HG02938 (cell line): Measurements from ENCODE around the gene FIBP.
A peak's percentile ranks its signal among the peaks of the same experiment; 100 is the strongest.

ENCODE experiments used
- ATAC-seq: cut with Tn5 transposase; IDR thresholded peaks from one replicate; pipeline ENCODE4 v1.9.1; 2021; ENCODE audit warnings: mild to moderate bottlenecking, moderate library complexity; ENCODE audit not compliant: unreplicated experiment

Gene FIBP

GRCh38 chr11:65891219-65892136 lies 3.2 kb upstream of the FIBP start:
- ATAC-seq: no peak

DNA sequence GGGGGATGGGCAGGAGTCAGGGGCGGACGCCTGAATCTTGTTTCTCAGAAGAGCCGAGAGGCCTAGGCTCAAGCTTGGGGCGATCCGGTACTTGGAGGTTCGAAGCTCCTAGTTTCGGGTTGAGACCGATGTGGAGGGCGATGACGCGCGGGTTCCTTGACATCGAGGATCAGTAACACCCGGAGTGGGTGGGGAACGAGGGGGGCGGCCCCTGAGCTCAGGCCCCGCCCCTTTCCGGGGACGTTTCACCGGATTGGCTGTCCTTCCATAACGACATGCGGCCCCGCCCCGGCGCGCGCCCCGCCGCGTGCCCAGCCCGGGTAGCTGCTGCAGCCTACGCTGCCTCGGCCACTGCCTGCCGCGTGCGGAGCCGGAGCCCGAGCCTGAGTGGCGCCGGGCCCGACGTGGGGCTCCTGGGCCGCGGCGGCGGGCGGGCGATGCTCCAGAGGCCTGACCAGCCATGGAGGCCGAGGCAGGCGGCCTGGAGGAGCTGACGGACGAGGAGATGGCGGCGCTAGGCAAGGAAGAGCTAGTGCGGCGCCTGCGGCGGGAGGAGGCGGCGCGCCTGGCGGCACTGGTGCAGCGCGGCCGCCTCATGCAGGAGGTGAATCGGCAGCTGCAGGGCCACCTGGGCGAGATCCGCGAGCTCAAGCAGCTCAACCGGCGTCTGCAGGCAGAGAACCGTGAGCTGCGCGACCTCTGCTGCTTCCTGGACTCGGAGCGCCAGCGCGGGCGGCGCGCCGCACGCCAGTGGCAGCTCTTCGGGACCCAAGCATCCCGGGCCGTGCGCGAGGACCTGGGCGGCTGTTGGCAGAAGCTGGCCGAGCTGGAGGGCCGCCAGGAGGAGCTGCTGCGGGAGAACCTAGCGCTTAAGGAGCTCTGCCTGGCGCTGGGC lies 2.3 kb upstream of the FIBP start, which contains the start of gene CCDC85B:
Gene CCDC85B, plus strand, starts transcription at position 350 of the 895 bp plus-strand sequence. Its CDS starts 111 bp downstream, at position 461.
- ATAC-seq: peak; percentile 37

GRCh38 chr11:65887723-65888162 lies 528 bp downstream of the FIBP start:
- ATAC-seq: no peak

DNA sequence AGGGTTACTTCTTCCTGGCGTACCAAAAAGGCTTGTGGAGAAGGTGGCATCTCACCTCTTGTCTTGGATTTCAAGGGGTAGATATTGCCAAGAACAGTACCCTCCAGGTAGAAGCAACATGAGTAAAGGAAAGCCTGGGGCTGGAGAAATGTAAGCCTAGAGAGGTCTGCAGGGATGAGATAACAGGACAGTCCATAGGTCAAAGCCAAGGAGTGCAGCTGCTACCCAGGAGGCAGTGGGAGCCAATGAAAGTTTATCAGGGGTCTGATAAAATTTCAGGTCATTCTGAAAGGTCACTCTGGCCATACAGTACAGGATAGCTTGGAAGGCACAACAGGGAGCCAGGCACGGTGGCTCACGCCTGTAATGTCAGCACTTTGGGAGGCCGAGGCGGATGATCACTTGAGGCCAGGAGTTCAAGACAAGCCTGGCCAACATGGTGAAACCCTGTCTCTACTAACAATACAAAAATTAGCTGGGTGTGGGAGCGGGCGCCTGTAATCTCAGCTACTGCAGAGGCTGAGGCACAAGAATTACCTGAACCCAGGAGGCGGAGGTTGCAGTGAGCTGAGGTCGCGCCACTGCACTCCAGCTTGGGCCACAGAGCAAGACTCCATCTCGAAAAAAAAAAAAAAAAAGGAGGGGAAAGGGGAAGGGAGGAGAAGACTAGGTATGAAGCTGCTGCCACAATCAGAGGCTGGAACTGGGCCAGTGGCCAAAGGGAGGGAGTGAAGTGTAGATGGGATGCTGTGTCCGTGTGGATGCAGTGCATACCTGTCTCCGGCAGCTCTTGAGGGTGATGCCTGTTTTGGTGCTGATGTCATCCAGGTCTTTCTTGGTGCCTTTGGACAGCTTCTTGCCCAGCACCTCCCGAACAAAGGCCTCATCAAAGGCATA lies 1.2 kb downstream of the FIBP start:
- ATAC-seq: no peak

DNA sequence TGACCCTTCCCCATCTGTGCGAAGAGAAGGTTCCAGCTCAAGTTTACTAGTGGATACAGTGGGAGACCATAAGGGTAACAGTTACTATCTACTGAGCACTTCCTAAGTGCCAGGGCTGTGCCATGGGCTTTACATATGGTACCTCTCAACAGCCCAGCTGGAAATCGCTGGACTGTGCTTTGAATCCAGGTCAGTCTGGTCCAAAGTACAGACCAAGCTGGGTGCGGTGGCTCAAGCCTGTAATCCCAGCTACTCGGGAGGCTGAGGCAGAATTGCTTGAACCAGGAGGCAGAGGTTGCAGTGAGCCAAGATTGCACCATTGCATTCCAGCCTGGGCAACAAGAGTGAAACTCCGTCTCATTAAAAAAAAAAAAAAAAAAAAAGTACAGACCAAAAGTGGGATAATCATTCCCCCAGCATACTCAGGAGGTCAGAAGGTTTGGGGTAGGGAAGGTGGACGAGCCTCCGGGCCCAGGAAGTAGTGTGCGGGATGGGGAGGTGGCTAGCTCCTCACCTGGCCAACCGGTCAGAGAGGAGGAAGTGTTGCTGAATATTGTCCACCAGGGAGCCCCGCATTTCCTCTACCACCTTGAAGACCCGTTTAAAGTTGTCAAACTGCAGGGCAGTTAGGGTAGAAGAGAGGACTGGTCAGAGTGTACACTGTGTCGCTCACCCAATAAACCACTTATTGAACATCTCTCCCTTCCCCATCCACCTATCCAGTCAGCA lies 2.3 kb downstream of the FIBP start:
- ATAC-seq: no peak

DNA sequence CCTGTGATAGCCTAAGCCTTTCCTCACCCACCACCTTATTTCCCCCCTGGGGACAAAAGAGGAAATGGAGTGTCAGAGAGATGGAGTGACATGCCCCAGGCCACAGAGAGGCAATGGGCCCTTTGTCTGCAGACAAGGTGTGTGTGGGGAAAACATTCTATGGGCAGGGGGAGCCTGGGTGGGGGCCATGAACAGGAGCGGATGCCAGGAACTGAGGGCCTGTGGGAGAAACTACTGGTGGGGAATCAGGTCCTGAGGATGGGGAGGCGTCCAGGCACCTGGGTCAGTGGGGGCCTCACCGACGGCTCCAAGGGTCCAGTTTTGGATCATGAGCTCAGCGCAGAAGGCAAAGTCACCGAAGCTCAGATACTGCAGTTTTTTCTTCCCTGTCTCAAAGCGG lies 3.0 kb downstream of the FIBP start:
- ATAC-seq: no peak

DNA sequence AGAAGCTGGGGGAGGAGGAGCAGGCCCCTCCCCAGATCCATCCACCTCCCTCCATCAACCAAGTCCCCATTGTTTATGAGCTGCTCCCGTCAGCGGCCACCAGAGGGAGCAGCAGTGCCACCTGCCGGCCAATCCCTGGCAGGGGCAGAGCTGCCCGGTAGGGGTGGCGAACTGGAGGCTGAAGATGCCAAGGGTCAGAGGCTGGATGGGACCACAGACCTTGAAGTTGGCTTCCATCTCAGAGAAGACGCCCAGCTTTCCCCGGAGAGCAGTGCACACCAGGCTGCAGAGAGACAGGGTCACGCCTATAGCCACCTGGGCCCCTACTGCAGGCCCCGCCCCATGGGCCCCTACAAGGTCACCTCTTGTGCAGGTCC lies 3.6 kb downstream of the FIBP start:
- ATAC-seq: no peak

DNA sequence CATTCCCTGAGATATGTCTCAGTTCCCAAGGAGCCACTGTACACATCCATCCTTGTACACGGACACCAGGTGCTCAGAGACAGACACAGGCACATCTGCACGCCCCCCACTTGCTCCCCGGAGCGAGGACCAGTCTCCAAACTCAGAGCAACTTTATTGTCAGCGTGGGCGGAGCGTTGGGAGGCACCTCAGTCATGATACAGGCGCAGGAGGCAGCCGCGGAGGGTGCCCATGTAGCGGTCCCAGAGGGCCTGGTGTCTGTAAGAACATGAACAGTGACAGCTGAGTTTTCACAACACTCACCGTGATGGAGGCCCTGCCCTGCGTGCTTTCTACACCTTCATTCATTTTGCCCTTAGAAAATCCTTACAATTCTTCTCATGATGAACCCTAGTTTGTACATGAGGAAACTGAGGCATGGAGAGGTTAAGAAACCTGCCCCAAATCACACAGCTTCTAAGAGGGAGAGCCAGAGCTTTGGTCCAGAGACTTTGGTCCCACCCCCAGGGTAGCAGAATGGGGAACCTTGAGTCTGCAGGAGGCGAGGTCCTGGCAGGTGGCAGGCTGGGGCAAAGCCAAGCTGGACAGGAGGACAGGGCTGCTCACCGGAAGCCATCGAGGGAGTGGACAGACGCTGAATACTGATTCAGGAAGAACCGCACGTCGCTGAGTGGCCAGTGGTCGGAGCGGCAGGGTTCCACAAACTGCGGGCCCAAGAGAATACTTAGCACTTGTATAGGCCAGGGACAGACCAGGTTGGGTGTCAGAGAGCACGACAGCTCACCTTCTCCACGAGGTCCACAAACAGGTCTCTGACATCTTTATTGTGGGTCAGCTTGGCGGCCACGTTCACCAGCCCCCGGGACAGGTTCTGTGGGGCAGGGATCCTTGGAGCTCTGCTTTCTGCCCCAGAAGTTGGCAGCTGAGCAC lies 4.2 kb downstream of the FIBP start:
- ATAC-seq: no peak

DNA sequence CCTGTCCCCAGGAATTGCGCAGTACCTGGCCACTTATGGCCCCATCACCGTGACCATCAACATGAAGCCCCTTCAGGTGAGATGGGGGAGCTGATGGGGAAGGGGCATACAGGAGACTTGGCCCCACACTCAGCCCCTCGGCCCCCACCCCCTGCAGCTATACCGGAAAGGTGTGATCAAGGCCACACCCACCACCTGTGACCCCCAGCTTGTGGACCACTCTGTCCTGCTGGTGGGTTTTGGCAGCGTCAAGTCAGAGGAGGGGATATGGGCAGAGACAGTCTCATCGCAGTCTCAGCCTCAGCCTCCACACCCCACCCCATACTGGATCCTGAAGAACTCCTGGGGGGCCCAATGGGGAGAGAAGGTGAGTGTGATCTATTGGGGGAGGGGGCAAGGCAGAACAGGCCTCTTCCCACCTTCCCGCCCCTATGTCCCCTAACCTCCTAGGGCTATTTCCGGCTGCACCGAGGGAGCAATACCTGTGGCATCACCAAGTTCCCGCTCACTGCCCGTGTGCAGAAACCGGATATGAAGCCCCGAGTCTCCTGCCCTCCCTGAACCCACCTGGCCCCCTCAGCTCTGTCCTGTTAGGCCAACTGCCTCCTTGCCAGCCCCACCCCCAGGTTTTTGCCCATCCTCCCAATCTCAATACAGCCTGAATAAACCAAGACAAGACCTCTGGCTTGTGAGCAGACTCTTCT lies 5.1 kb downstream of the FIBP start:
- ATAC-seq: no peak

DNA sequence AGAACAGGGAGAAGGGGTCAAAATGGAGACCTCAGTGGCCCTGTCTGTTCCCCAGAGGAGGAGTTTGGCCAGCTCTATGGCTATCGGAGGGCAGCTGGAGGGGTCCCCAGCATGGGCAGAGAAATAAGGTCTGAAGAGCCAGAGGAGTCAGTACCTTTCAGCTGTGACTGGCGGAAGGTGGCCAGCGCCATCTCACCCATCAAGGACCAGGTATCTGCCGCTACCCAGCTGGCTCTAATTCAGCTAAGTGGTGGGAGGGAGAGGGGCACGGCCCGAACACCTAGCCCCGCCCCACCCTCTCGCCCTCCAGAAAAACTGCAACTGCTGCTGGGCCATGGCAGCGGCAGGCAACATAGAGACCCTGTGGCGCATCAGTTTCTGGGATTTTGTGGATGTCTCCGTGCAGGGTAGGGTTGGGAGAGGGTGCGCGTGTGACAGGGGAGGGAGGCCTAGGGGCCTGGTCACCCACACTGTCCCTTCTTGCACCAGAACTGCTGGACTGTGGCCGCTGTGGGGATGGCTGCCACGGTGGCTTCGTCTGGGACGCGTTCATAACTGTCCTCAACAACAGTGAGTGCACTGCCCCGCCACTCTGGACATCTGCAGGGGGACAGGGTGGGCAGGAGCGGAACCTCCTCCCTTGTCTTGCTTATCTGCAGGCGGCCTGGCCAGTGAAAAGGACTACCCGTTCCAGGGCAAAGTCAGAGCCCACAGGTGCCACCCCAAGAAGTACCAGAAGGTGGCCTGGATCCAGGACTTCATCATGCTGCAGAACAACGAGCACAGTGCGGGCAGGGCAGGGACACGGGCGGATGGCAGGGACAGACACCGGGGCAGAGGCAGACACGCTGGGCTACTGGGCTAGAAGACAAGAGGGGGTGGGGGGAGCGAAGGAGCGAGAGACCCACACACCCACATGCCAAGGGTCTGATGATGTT lies 5.9 kb downstream of the FIBP start:
- no peak for ATAC-seq

- ATAC-seq: no peak
Observed at GRCh38 chr11:65880844-65881421, 7.3 kb downstream of the FIBP start.

DNA sequence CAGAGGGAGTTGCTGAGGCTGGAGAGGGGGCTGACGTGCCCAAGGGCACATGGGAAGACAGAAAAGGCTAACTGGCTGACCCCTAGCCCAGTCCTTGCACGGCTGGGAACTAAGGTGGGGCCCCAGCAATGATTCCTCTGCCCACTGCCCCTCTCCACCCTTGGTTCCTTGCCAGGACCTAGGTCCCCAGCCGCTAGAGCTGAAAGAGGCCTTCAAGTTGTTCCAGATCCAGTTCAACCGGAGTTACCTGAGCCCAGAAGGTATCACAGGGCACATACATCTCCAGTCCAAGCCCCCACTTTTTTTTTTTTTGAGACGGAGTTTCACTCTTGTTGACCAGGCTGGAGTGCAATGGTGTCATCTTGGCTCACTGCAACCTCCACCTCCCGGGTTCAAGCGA lies 8.2 kb downstream of the FIBP start:
- no peak for ATAC-seq

GRCh38 chr11:65879617-65880016 lies 8.7 kb downstream of the FIBP start, which contains the start of gene CTSW:
CTSW (plus strand) TSS chr11:65879837; CDS start chr11:65879855, 18 bp downstream.
- no peak for ATAC-seq

- peak; percentile 64 for ATAC-seq
Observed at GRCh38 chr11:65873318-65874156, 14.7 kb downstream of the FIBP start.

DNA sequence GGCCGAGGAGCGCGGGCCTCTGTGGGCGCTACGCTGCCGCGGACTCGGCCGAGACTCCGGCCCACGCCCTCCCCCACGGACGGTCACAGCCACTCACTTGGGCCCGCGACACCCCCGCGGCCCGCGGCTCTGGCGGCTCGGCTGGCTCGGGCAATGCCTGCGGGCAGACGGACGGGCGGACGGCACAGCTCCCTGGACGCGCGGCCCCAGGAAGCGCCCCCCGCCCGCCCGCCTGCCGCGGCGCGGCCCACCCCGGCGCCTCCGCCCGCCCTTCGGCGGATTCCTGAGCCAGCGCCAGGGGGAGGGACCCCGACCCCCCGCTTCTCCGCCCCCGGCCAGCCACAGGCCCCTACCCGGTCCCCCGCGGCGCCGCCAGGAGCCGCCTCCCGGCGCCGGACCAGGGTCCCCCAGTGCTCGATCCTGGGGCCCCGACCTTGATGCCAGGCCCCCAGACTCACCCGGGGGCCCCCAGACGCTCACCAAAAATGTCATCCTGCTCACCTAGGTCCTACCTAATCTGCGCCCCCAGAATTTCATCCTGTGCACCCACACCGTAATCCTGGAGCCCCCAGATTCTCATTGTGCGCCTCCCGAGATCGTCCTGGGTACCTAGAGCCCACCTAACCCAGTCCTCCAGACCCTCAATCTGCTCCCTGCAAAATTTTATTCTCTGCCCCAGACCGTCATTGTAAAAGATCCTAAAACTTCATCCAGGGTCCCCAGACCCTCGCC lies 15.5 kb downstream of the FIBP start, which contains the start of gene EFEMP2:
Gene EFEMP2, minus strand, starts transcription at position 215 of the 732 bp plus-strand sequence. CDS start 446 bp downstream, outside the sequence.
- no peak for ATAC-seq
